GM18868 (cell line): Measurements from ENCODE around the gene LIN52.

Experiments
- ATAC-seq: cut with Tn5 transposase; IDR thresholded peaks from one replicate; pipeline ENCODE4 v1.9.1; 2021; ENCODE audit warnings: mild to moderate bottlenecking, moderate library complexity; ENCODE audit not compliant: unreplicated experiment

LIN52 gene

DNA sequence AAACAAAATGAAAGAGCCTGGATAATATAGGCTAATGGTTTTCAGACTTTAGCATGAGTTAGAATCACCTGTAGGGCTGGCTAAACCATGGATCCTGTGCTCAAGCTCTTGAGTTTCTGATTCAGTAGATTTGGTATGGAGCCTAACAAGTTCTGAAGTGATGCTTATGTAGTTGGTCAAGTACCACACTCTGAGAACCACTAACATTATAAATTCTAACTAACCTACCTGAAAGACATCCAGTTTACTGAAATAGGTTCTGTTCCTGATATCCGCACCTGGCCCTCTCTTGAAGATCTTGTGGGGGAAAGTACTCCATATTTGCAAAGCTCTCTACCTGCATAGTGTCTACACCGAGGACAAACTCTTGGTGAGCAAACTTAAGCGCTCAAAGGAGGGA, 95.1 kb downstream of the LIN52 start:
- no peak for ATAC-seq

- ATAC-seq, result no peak
These were observed 106.3 kb downstream of the LIN52 start for GRCh38 chr14:74190927-74191575.

GRCh38 chr14:74194506-74195274, 109.9 kb downstream of the LIN52 start:
- ATAC-seq, result no peak

- no peak for ATAC-seq
These were observed 110.9 kb downstream of the LIN52 start for GRCh38 chr14:74195623-74196022.

DNA sequence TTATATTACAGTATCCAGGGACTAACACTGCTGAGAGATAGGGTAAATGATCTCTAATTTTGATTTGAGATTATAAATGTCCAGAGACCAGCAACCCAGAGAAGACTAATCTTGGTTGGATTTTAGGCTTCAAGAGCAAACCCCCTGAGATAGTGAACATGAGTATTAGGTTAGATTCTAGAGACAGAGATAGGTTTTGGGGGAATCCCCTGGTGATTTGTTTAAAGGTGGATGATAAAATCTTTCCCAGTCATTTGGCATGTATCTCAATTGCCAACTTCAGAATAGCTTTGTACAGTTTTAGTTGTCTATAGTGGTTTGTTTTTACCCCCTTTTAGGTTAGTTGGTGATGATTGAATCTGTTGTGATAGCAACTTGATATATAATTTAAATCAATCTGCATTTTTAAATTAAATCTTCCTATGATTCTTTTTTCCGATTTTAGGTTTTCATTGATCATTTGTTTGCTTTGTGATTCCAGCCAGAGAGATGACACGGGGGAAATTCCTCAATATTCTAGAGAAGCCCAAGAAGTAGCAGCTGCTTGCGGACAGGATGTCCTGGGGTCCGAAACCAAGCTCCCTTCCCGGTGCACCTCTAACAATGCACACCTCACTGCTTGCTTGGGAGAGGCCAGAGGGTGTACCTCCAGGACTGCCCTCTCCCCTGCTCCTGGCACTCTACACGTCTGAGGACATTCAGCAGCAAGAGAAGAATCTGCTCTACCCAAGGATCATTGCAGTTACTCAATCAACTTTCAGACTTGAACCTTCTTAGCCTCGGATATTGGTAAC, 113.9 kb downstream of the LIN52 start:
- ATAC-seq, result no peak

DNA sequence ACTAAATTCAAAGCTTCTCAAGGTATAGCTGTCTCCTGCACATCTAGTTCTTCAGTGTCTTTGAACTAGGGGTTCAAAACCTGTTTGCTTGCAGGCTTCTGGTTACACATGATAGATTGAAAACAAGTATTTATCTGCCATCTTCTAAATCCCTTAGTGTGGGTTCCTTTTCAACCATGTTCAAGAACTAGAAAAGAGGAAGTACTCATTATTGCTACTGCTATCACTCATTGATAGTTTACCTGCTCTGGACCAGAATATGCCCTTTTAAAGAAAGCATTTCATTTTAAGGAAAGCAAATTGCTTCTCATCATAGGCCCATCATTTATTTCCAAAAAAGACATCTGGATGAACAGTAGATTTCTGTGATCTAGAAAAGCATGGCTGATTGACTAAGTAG, 117.4 kb downstream of the LIN52 start:
- no peak for ATAC-seq

- ATAC-seq, result no peak
These were observed 118.9 kb downstream of the LIN52 start for GRCh38 chr14:74203639-74204038.

GRCh38 chr14:74204491-74204890, 119.7 kb downstream of the LIN52 start:
- ATAC-seq, result no peak

- ATAC-seq, result no peak
These were observed 121.1 kb downstream of the LIN52 start for GRCh38 chr14:74205882-74206281.

DNA sequence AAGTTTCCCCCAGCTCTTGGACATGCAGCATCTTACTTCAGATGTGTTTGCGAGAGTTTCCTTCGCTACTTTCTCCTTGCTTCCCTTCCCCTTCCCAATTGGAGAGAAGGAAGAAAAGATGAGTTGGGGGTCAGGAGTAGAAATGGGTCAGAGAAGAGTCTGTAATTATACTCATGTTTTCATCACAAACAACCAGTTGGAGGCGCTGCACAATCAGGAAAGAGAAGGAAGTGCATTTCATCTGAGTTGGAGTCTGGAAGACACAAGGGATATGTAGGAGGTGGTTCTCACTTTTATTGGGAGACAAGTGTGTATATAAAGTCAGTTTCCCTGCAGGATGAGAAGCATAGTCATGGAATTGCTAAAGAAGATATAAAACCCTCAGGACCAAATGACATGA, 123.2 kb downstream of the LIN52 start:
- ATAC-seq, result no peak

DNA sequence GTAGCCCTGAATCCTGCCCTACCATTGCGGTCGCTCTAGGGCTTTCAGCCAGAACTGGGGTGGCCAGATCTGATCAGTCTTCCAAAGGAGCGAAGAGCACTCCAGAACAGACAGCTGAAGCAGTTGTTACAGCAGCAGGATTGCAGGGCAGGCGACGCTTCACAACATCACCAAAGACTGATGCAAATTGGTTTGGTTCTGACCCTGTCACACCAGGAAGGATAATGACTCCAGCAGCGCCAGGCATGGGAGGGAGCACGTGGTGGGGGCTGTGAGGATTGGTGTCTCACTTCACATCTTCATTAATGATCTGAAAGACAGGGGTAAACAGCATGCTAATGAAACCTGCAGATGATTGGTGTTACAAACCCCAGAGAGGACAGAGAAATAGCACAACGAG, 123.9 kb downstream of the LIN52 start:
- ATAC-seq, result no peak

DNA sequence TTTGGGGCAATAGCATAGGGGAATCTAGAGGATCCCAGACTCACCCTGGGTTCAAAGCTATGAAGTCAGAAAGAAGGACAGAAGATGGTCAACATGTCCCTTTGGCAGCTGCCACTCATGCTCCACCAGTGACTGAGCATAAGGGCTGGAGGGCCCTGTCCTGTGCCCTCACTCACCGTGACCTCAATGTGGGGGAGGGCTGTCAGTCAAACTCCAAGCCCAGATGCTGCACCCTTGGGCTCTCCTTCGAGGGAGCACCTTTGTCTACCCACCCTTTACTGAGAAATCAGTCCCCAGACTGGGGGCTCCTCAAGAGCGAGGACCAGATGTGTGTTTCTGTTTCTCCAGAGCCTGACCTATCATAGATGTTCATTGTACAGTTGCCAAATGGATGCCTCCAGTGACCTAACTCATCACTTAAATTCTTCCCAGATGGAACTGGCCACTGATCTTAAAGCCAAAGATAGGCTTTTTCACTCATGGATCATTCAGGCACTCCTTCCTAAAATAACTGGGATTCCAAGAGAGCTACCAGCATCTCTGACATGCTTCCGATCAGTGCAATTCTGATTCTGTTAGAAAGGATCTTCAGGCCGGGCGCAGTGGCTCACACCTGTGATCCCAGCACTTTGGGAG, 127.3 kb downstream of the LIN52 start:
- ATAC-seq, result no peak

GRCh38 chr14:74213907-74214803, 129.4 kb downstream of the LIN52 start:
- ATAC-seq, result no peak

GRCh38 chr14:74216671-74217070, 131.9 kb downstream of the LIN52 start:
- ATAC-seq, result no peak

DNA sequence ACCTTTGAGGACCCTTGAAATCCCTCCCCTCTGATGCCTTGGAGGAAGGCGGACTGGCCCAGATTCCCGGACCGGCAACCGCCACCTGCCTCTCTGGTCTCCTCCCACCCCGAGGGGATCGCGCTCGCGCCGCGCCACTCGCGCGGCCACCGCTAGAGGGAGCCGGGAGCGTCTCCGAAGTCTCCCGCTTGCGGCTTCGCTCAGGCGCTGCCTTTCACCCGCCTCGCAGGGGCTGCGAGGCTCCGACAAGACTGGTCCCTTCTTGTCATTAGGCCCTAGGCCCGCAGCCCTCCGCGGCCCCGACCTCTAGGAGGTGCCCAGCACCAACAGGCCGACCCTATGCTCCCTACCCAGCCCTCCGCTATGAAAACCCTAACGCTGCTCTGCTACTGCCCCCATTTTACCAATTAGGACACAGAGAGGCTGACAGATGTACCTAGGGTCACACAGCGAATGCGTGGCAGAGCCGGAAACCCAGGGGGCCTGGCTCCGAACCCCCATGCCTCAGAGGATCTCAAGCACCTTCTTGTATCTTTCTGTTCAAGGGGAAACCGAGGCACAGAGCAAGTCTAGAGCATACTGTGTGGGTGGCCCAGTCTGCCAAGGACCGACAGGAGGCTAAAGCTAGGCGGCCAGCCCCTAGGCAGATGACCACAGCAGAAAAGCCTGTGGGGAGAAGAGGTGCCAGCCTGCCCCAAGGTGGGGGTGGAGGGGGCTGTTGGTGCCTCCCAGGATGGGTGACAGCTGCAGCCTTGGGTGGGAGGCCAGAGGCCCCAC, 133.1 kb downstream of the LIN52 start:
- no peak for ATAC-seq

DNA sequence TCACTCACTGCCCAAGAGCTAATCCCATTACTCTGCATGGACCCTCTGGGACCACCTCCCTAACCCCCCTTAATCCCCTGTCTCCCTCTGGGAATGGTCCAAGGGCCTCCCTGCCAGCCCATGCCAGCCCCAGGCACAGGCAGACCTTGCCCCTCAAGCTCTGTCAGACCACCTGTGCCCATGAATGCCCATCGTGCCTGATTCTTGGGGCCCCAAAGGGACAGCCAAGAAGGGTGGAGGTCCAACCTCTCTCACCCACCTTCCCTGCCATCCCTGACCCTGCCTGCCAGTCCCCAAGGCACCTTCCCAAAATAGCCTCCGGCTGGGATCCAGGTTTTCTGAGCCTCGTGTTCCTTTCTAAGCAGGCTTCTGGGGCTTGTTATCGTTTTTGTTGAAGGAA, 133.7 kb downstream of the LIN52 start:
- ATAC-seq, result no peak

- ATAC-seq, result no peak
These were observed 134.8 kb downstream of the LIN52 start for GRCh38 chr14:74219277-74220205.

- ATAC-seq, result no peak
These were observed 136.2 kb downstream of the LIN52 start for GRCh38 chr14:74220991-74221390.

GRCh38 chr14:74221741-74222140, 137.0 kb downstream of the LIN52 start:
- ATAC-seq, result no peak
